Type B pancreatic cell (in vitro differentiated cells): ENCODE data around the gene NEUROD2. TPM values are rescaled to one million over a fixed set of nuclear protein-coding genes. Genes with fewer than 3 reads are reported as not detected.

ENCODE experiments used
- DNase-seq: peaks from one replicate; pipeline ENCODE4 v3.0.0; 2021; ENCODE audit warnings: mixed read lengths; ENCODE audit not compliant: unreplicated experiment; ENCODE audit errors: extremely low spot score
- H3K27ac Mint-ChIP-seq: 2 replicates; pipeline ENCODE4 v1.8.0; 2021; ENCODE audit warnings: mild to moderate bottlenecking, mixed read lengths
- H3K27me3 Mint-ChIP-seq: 2 replicates; pipeline ENCODE4 v1.8.0; 2021; ENCODE audit warnings: mixed read lengths
- H3K36me3 Mint-ChIP-seq: 2 replicates; pipeline ENCODE4 v1.8.0; 2021; ENCODE audit warnings: mixed read lengths
- H3K4me1 Mint-ChIP-seq: one replicate; pipeline ENCODE4 v1.8.0; 2021; ENCODE audit warnings: mixed read lengths; ENCODE audit not compliant: unreplicated experiment
- H3K4me3 Mint-ChIP-seq: 2 replicates; pipeline ENCODE4 v1.8.0; 2021; ENCODE audit warnings: mild to moderate bottlenecking, mixed read lengths
- H3K9me3 Mint-ChIP-seq: 2 replicates; pipeline ENCODE4 v1.8.0; 2021; ENCODE audit warnings: mixed read lengths
- total RNA-seq: library from RNA; stranded (reverse); gene quantifications from 2 replicates; pipeline ENCODE4 v1.2.1, GENCODE V29; 2021; ENCODE audit warnings: low replicate concordance
- TF ChIP-seq, protein P1 (sequence below): fragments of 200-600 bp; sonication (generic); conservative IDR thresholded peaks from 2 replicates; pipeline ENCODE4 v1.5.0; 2021; ENCODE audit warnings: antibody characterized with exemption, mild to moderate bottlenecking

Gene NEUROD2
- total RNA-seq, 1 donor from 2014 or later = not detected

DNA sequence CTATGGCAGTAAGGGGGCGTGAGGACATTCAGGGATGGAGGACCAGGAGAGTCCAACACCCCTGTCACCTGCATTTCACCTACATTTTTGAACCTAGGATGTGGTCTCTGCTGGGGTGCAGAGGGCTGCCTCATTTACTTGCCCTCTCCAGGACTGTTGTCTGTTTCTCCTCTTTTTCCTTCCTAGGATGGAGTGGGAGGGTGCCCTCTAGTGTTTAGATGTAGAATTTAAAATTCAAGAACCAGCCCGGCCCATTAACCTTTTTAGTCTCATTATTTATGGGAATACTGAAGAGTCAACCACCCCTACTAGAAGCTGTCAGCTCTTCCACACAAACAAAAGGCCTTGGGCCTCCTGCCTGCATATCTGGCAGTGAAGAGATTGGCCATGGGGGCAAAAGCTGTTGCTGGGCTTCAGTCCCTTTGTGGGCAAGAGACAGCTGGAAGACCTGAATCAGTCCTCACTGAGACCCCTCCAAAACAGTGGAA lies 26.7 kb upstream of the NEUROD2 start:
- DNase-seq = no peak
- H3K9me3 Mint-ChIP-seq = no peaks in the 10 kb centered on the region
- no peaks in the 10 kb centered on the region for H3K36me3 Mint-ChIP-seq
- H3K4me3 Mint-ChIP-seq = peak overlapping the region; percentile 20
- H3K27me3 Mint-ChIP-seq = peaks cover 13% of the 10 kb centered on the region
- H3K27ac Mint-ChIP-seq = no peak overlapping the region
- TF ChIP-seq, protein P1, sequence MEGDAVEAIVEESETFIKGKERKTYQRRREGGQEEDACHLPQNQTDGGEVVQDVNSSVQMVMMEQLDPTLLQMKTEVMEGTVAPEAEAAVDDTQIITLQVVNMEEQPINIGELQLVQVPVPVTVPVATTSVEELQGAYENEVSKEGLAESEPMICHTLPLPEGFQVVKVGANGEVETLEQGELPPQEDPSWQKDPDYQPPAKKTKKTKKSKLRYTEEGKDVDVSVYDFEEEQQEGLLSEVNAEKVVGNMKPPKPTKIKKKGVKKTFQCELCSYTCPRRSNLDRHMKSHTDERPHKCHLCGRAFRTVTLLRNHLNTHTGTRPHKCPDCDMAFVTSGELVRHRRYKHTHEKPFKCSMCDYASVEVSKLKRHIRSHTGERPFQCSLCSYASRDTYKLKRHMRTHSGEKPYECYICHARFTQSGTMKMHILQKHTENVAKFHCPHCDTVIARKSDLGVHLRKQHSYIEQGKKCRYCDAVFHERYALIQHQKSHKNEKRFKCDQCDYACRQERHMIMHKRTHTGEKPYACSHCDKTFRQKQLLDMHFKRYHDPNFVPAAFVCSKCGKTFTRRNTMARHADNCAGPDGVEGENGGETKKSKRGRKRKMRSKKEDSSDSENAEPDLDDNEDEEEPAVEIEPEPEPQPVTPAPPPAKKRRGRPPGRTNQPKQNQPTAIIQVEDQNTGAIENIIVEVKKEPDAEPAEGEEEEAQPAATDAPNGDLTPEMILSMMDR = peak; percentile 86
- H3K4me1 Mint-ChIP-seq = peaks cover 27% of the 10 kb centered on the region

DNA sequence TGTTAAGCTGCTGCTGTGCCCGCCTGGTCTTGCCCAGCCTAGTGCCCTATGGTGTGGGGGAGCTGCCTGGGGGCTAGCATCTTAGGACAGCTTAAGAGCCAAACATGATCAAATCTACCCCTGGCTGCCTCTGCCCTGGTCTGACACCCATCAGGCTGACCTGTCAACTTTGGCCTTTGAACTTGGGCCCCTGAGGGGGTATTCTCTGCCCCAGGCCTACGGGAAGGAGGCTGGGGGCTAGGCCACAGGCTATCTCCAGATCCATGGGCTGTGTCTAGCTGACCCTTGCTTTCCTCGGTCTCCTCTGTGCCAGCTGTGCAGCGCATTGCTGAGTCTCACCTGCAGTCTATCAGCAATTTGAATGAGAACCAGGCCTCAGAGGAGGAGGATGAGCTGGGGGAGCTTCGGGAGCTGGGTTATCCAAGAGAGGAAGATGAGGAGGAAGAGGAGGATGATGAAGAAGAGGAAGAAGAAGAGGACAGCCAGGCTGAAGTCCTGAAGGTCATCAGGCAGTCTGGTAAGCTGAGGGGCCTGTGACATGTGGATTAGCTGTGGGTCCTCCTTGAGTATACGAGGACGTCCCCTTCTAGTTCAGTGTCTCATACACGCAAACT lies 26.0 kb upstream of the NEUROD2 start:
- H3K27ac Mint-ChIP-seq = no peak overlapping the region
- H3K9me3 Mint-ChIP-seq = no peaks in the 10 kb centered on the region
- no peaks in the 10 kb centered on the region for H3K36me3 Mint-ChIP-seq
- TF ChIP-seq, protein P1 = no peak
- H3K4me3 Mint-ChIP-seq = no peak overlapping the region
- H3K4me1 Mint-ChIP-seq = peaks cover 22% of the 10 kb centered on the region
- DNase-seq = no peak
- H3K27me3 Mint-ChIP-seq = peaks cover 18% of the 10 kb centered on the region

DNA sequence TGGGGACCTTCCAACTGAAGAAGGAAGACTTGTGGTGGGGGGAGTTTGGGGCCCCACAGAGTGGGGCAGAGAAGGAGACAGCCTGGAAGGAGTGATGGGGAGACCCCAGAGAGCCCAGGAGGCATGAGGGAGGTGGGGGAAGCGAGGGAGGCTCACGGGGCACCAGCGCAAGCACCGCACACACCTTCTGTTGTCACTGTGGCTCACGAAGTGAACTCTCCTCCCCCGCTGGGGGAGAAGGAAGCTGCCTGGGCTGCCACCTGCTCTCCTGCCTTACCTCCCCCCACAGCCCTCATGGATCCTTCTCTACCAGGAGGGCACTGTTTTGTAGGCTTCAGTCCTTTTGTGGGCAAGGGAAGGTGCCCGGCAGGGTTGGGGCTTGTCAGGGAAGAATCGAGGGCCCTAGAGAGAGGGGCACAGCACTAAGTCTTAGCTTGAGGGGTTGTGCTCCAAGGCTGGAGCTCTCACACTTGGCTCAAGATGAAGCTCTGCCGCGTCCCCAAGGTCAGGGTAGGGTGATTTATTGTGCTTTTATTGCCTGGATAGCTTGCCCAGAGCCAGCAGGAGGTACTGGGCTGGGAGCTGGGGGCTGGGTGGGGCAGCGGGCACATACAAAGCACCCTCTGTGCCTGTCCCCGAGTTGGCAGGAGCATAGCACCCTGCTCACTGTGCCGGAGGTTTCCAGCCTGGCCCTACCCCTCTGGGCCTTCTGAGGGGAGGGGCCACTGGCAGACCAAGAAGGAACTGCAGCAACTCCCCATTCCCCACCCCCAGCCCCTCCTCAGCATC lies 24.6 kb upstream of the NEUROD2 start:
- DNase-seq = no peak
- TF ChIP-seq, protein P1 = no peak
- no peaks in the 10 kb centered on the region for H3K9me3 Mint-ChIP-seq
- H3K27ac Mint-ChIP-seq = peak overlapping the region; percentile 48
- H3K27me3 Mint-ChIP-seq = peaks cover 28% of the 10 kb centered on the region
- H3K4me3 Mint-ChIP-seq = no peak overlapping the region
- H3K4me1 Mint-ChIP-seq = peaks cover 11% of the 10 kb centered on the region
- H3K36me3 Mint-ChIP-seq = no peaks in the 10 kb centered on the region

DNA sequence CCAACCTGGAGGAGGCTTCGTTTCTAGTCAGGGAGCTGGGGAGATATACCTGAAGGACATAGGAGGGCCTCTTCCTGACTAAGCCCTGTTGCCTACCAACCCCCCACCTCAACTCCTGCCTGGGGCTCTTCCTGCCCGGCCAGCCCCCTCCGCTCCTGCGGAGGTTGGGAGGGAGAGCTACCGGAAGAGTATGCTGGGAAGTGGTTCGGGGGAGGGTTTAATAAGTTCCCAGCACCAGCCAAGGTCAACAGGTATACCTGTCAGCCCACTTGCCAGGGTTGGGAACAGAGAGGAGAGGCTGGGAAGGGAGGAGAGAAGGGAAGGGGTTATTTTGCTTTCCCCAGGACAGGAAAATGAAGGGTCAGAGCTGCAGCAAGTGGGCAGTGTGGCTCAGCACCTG lies 23.7 kb upstream of the NEUROD2 start:
- peaks cover 35% of the 10 kb centered on the region for H3K27me3 Mint-ChIP-seq

DNA sequence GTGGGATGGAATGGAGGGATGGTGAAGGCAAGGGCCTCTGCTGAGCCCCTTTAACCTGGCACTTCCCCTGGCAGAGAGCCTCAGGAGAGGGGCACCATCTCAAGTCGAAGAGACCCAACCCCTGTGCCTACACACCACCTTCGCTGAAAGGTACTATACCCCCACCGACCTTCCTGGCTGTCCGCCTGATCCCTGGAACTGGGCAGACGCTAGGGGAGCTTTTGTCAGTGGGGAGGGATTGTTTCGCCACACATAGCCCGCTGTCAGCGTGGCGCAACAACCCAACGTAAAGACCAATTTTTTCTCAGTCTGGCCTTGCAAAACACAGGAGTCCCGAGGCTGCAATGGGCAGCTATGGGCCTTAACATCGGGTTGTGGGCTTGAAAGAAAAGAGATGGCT lies 22.2 kb upstream of the NEUROD2 start:
- DNase-seq = no peak
- H3K27me3 Mint-ChIP-seq = peaks cover 50% of the 10 kb centered on the region
- TF ChIP-seq, protein P1 = no peak
- H3K36me3 Mint-ChIP-seq = no peaks in the 10 kb centered on the region
- H3K4me1 Mint-ChIP-seq = peaks cover 11% of the 10 kb centered on the region
- H3K4me3 Mint-ChIP-seq = no peak overlapping the region
- H3K9me3 Mint-ChIP-seq = no peaks in the 10 kb centered on the region
- H3K27ac Mint-ChIP-seq = no peak overlapping the region

More for the DNA sequence above, 23.7 kb upstream of the NEUROD2 start:
- no peak for DNase-seq
- H3K27ac Mint-ChIP-seq = peak overlapping the region; percentile 48
- H3K9me3 Mint-ChIP-seq = no peaks in the 10 kb centered on the region
- H3K4me1 Mint-ChIP-seq = peaks cover 11% of the 10 kb centered on the region
- H3K36me3 Mint-ChIP-seq = no peaks in the 10 kb centered on the region
- H3K4me3 Mint-ChIP-seq = peak overlapping the region; percentile 37
- TF ChIP-seq, protein P1 = no peak
